Ovary (tissue), 9 donors: Measurements from ENCODE around the gene KIRREL1. TPM values are rescaled to one million over a fixed set of nuclear protein-coding genes. Genes with fewer than 3 reads are reported as not detected.

Experiments used
- DNase-seq, 5 donors: peaks; one replicate each; pipeline ENCODE4 v3.0.0-alpha.2; 2019 to 2020
- H3K27ac ChIP-seq, 2 donors: fragments of 200-600 bp; one replicate each; pipeline versions ENCODE4 v1.5.1 to v1.8.0; 2019 to 2022
- H3K27me3 ChIP-seq: fragments of 200-600 bp; one replicate; pipeline ENCODE4 v1.8.0; 2022
- H3K36me3 ChIP-seq: fragments of 200-600 bp; sonication (generic); one replicate; pipeline ENCODE4 v1.5.1; 2019
- H3K4me1 ChIP-seq: one replicate; pipeline ENCODE4 v1.8.1; 2013; ENCODE audit warnings: mild to moderate bottlenecking, moderate library complexity; ENCODE audit not compliant: insufficient read depth
- H3K4me3 ChIP-seq: fragments of 200-600 bp; sonication (generic); one replicate; pipeline ENCODE4 v1.5.1; 2017
- H3K9me3 ChIP-seq, 2 donors: fragments of 200-600 bp in 1 of 2; sonication (generic) in 1 of 2; one replicate each; pipeline versions ENCODE4 v1.5.1 to v1.8.1; 2013 to 2019; ENCODE audit warnings: mild to moderate bottlenecking in 1 of 2, moderate library complexity in 1 of 2
- CTCF ChIP-seq, 3 donors: fragments of 450-650 bp in 2 of 3; fragments of 200-600 bp in 1 of 3; IDR thresholded peaks; one replicate each; pipeline versions ENCODE4 v1.5.1 to v1.8.0; 2016 to 2022; ENCODE audit warnings: antibody characterized with exemption in 3 of 3, mild to moderate bottlenecking in 1 of 3
- EP300 ChIP-seq: sonication (generic); formaldehyde crosslinking; IDR thresholded peaks from one replicate; pipeline ENCODE4 v1.6.1; 2017; ENCODE audit warnings: antibody characterized with exemption
- POLR2A ChIP-seq: fragments of 450-650 bp; IDR thresholded peaks from one replicate; pipeline ENCODE4 v1.6.1; 2017; ENCODE audit warnings: antibody characterized with exemption, mild to moderate bottlenecking, moderate library complexity
- WGBS, 3 donors: extraction: QIAGEN DNeasy Blood & Tissue Kit in 1 of 3; methylation state at CpG; one replicate each; pipeline versions ENCODE4 v1.1.5 to v1.1.7; 2013 to 2017; 5-methylcytosine and 5-hydroxymethylcytosine counted together
- intact Hi-C, 4 donors: fragments of 100-400 bp; cut with DNase I; formaldehyde crosslinking; loops; one replicate each; pipeline versions ENCODE4 v1.11.0 to v1.15.1; 2022 to 2023
- polyA plus RNA-seq, 2 donors: library from polyadenylated mRNA; stranded (reverse); fragments of 200-250 nt in 1 of 2; fragments of 350-450 nt in 1 of 2; fragmentation: Illumina TruSeq in 1 of 2; extraction: RNeasy Lipid Tissue Mini Kit (QIAGEN cat#74804) in 1 of 2; gene quantifications; one replicate each; pipeline ENCODE4 v1.2.3, GENCODE V29; 2013 to 2014
- total RNA-seq, 7 donors: library from RNA; depleted of rRNA in 2 of 7; stranded (reverse); fragments of >200 nt in 2 of 7; fragmentation: NEBNext Ultra II Directional in 3 of 7; extraction: Animal tissue kit (Norgen Biotek cat#: 25700) in 3 of 7; gene quantifications; one replicate each; pipeline versions ENCODE4 v1.1.0 to v1.2.4, GENCODE V29; 2016 to 2023
- donor health status: DM: no; HTN: no; CAD: no; lungs with moderate emphysema.
- donor health status: DM: no; HTN: no; CAD: no.
- donor health status: Bipolar disorder and iron deficiency.
- donor health status: DM: yes; HTN: yes; CAD: no.
- donor health status: DM: no; HTN: no; CAD: no.
- donor health status: DM: yes; HTN: yes; CAD: no.

The KIRREL1 gene
- total and polyA plus RNA-seq, 9 donors, result 29.9 to 90.0 (median 65.8) TPM

- no peak overlapping the region for H3K4me3 ChIP-seq
- no peaks in the 10 kb centered on the region for H3K27me3 ChIP-seq
- intact Hi-C loops, result no loop called here
- H3K36me3 ChIP-seq, result no peaks in the 10 kb centered on the region
- TF ChIP-seq CTCF (IDR thresholded peaks at IDR 0.05) (no peak), POLR2A (no peak), EP300 (no peak)
- peaks cover 57% of the 10 kb centered on the region for H3K4me1 ChIP-seq
- DNase-seq, result no peak
- peak overlapping the region; percentile 58 for H3K27ac ChIP-seq
- H3K9me3 ChIP-seq, result no peaks in the 10 kb centered on the region
- WGBS, 3 donors, result 10 to 11% (median 10%) methylated on average over 4 of the region's 4 CpGs
Observed at GRCh38 chr1:158002022-158002630, 8.7 kb downstream of the KIRREL1 start.

GRCh38 chr1:158002631-158003405, 9.4 kb downstream of the KIRREL1 start:
- WGBS, 3 donors, result 3 to 7% (median 4%) methylated on average over 14 of the region's 14 CpGs
- peaks cover 59% of the 10 kb centered on the region for H3K4me1 ChIP-seq

GRCh38 chr1:158003406-158003800, 10.0 kb downstream of the KIRREL1 start:
- WGBS, 3 donors, result 9 to 17% (median 13%) methylated on average over 5 of the region's 5 CpGs
- intact Hi-C loops, result no loop called here
- Histone ChIP-seq H3K27me3 (no peaks in the 10 kb centered on the region), H3K36me3 (no peaks in the 10 kb centered on the region), H3K9me3 (no peaks in the 10 kb centered on the region), H3K27ac (peak overlapping the region in 1 of 2 donors; percentile 58), H3K4me3 (no peak overlapping the region), H3K4me1 (peaks cover 61% of the 10 kb centered on the region)
- TF ChIP-seq CTCF (IDR thresholded peaks at IDR 0.05) (no peak), EP300 (no peak), POLR2A (no peak)
- no peak for DNase-seq

More at GRCh38 chr1:158002631-158003405, 9.4 kb downstream of the KIRREL1 start:
- no peak for TF ChIP-seq POLR2A
- TF ChIP-seq CTCF (IDR thresholded peaks at IDR 0.05), result no peak
- TF ChIP-seq EP300, result no peak
- H3K9me3 ChIP-seq, result no peaks in the 10 kb centered on the region
- no peaks in the 10 kb centered on the region for H3K27me3 ChIP-seq
- intact Hi-C loops, result no loop called here
- no peak for DNase-seq
- peak overlapping the region in 1 of 2 donors; percentile 58 for H3K27ac ChIP-seq
- no peak overlapping the region for H3K4me3 ChIP-seq
- H3K36me3 ChIP-seq, result no peaks in the 10 kb centered on the region

GRCh38 chr1:158005224-158005623, 11.8 kb downstream of the KIRREL1 start:
- peak overlapping the region in 1 of 2 donors; percentile 82 for H3K27ac ChIP-seq
- H3K36me3 ChIP-seq, result no peaks in the 10 kb centered on the region
- WGBS, 3 donors, result 41 to 58% (median 48%) methylated on average over 2 of the region's 2 CpGs
- TF ChIP-seq CTCF (IDR thresholded peaks at IDR 0.05) (no peak), EP300 (no peak), POLR2A (no peak)
- no peaks in the 10 kb centered on the region for H3K9me3 ChIP-seq
- H3K4me3 ChIP-seq, result no peak overlapping the region
- peaks cover 73% of the 10 kb centered on the region for H3K4me1 ChIP-seq
- intact Hi-C loops, result no loop called here
- DNase-seq, result no peak
- no peaks in the 10 kb centered on the region for H3K27me3 ChIP-seq
